Activated naive CD8-positive, alpha-beta T cell treated with anti-CD3 and anti-CD28 coated beads, Interleukin-2, amount 10 ng/mL, durations not matched to agents 7 days and 5 days (primary cell): Measurements from ENCODE around the gene INAVA. TPM values are rescaled to one million over a fixed set of nuclear protein-coding genes. Genes with fewer than 3 reads are reported as not detected.

Experiments
- ATAC-seq: fragments of 150-1000 bp; cut with Tn5 transposase; one replicate; pipeline ENCODE4 v1.10.0; 2021; ENCODE audit warnings: low read depth, moderate library complexity
- POLR2A ChIA-PET: fragments of 350-600 bp; sonication (Branson Sonifier 250); formaldehyde crosslinking; loops from one replicate; lab custom pipeline; 2021; ENCODE audit warnings: antibody characterized with exemption; lab: Charles Lee
- DNase-seq: peaks from one replicate; pipeline ENCODE4 v3.0.0; 2021
- H3K27ac Mint-ChIP-seq: one replicate; pipeline ENCODE4 v1.8.0; 2022; ENCODE audit warnings: mild to moderate bottlenecking, mixed read lengths
- H3K27me3 Mint-ChIP-seq: one replicate; pipeline ENCODE4 v1.8.0; 2022; ENCODE audit warnings: mild to moderate bottlenecking, moderate library complexity, mixed read lengths
- H3K36me3 Mint-ChIP-seq: one replicate; pipeline ENCODE4 v1.8.0; 2021; ENCODE audit warnings: mild to moderate bottlenecking, mixed read lengths
- H3K4me1 Mint-ChIP-seq: one replicate; pipeline ENCODE4 v1.8.0; 2021; ENCODE audit warnings: mixed read lengths
- H3K4me3 Mint-ChIP-seq: one replicate; pipeline ENCODE4 v1.8.0; 2022; ENCODE audit warnings: mild to moderate bottlenecking, moderate library complexity, mixed read lengths
- H3K9me3 Mint-ChIP-seq: one replicate; pipeline ENCODE4 v1.8.0; 2021; ENCODE audit warnings: mixed read lengths
- total RNA-seq, 2 experiments: library from RNA; stranded (reverse); gene quantifications; one replicate each; pipeline ENCODE4 v1.2.3, GENCODE V29; 2021

INAVA gene
- total RNA-seq: under 1 TPM; 0.14 to 0.25 TPM

GRCh38 chr1:200894712-200895442 lies at the start of gene INAVA:
INAVA (plus strand) TSS chr1:200894900; CDS start chr1:200898401, 3,501 bp downstream.
- ATAC-seq: no peak
- no peaks in the 10 kb centered on the region for H3K9me3 Mint-ChIP-seq
- peaks cover 4% of the 10 kb centered on the region for H3K36me3 Mint-ChIP-seq
- POLR2A ChIA-PET: no interaction called here
- H3K27ac Mint-ChIP-seq: no peak within 1 kb of the TSS
- H3K4me1 Mint-ChIP-seq: peaks cover 26% of the 10 kb centered on the region
- peaks cover 58% of the 10 kb centered on the region for H3K27me3 Mint-ChIP-seq
- DNase-seq: no peak
- no peak within 1 kb of the TSS for H3K4me3 Mint-ChIP-seq

GRCh38 chr1:200845360-200845759 lies 49.3 kb upstream of the INAVA start:
- H3K36me3 Mint-ChIP-seq: no peaks in the 10 kb centered on the region
- POLR2A ChIA-PET: no interaction called here
- no peak overlapping the region for H3K27ac Mint-ChIP-seq
- DNase-seq (no peak), ATAC-seq (no peak)
- H3K9me3 Mint-ChIP-seq: no peaks in the 10 kb centered on the region
- no peaks in the 10 kb centered on the region for H3K4me1 Mint-ChIP-seq
- no peak overlapping the region for H3K4me3 Mint-ChIP-seq
- H3K27me3 Mint-ChIP-seq: peaks cover 4% of the 10 kb centered on the region

- H3K36me3 Mint-ChIP-seq: no peaks in the 10 kb centered on the region
- POLR2A ChIA-PET: no interaction called here
- no peaks in the 10 kb centered on the region for H3K9me3 Mint-ChIP-seq
- DNase-seq (no peak), ATAC-seq (no peak)
- peaks cover 4% of the 10 kb centered on the region for H3K27me3 Mint-ChIP-seq
- H3K27ac Mint-ChIP-seq: no peak overlapping the region
- no peak overlapping the region for H3K4me3 Mint-ChIP-seq
- no peaks in the 10 kb centered on the region for H3K4me1 Mint-ChIP-seq
These were observed 48.3 kb upstream of the INAVA start for GRCh38 chr1:200846398-200846797.

GRCh38 chr1:200849430-200849829 lies 45.3 kb upstream of the INAVA start:
- Mint-ChIP-seq H3K27me3 (peaks cover 4% of the 10 kb centered on the region), H3K4me1 (no peaks in the 10 kb centered on the region), H3K9me3 (no peaks in the 10 kb centered on the region), H3K4me3 (no peak overlapping the region), H3K36me3 (no peaks in the 10 kb centered on the region), H3K27ac (no peak overlapping the region)
- no peak for DNase-seq
- ATAC-seq: no peak
- POLR2A ChIA-PET: no interaction called here

GRCh38 chr1:200850554-200850953 lies 44.1 kb upstream of the INAVA start:
- POLR2A ChIA-PET: interaction anchor here (0.6 kb wide), 1 partner anchor 89 kb away, joined by 5 read pairs; no protein-coding TSS in a partner anchor
- Mint-ChIP-seq H3K4me3 (no peak overlapping the region), H3K27ac (no peak overlapping the region), H3K9me3 (no peaks in the 10 kb centered on the region), H3K36me3 (no peaks in the 10 kb centered on the region), H3K4me1 (no peaks in the 10 kb centered on the region), H3K27me3 (peaks cover 4% of the 10 kb centered on the region)
- ATAC-seq (no peak), DNase-seq (no peak)

- H3K4me3 Mint-ChIP-seq: no peak overlapping the region
- peaks cover 2% of the 10 kb centered on the region for H3K36me3 Mint-ChIP-seq
- no peak for ATAC-seq
- POLR2A ChIA-PET: no interaction called here
- H3K27ac Mint-ChIP-seq: no peak overlapping the region
- H3K4me1 Mint-ChIP-seq: no peaks in the 10 kb centered on the region
- no peak for DNase-seq
- no peaks in the 10 kb centered on the region for H3K27me3 Mint-ChIP-seq
- H3K9me3 Mint-ChIP-seq: no peaks in the 10 kb centered on the region
These were observed 37.9 kb upstream of the INAVA start for GRCh38 chr1:200856716-200857357.

GRCh38 chr1:200857804-200858203 lies 36.9 kb upstream of the INAVA start:
- no peaks in the 10 kb centered on the region for H3K9me3 Mint-ChIP-seq
- H3K4me1 Mint-ChIP-seq: peaks cover 5% of the 10 kb centered on the region
- H3K4me3 Mint-ChIP-seq: no peak overlapping the region
- no peak for DNase-seq
- H3K27me3 Mint-ChIP-seq: no peaks in the 10 kb centered on the region
- ATAC-seq: no peak
- no peak overlapping the region for H3K27ac Mint-ChIP-seq
- peaks cover 2% of the 10 kb centered on the region for H3K36me3 Mint-ChIP-seq
- POLR2A ChIA-PET: no interaction called here

GRCh38 chr1:200861937-200862647 lies 32.6 kb upstream of the INAVA start:
- no peaks in the 10 kb centered on the region for H3K9me3 Mint-ChIP-seq
- H3K36me3 Mint-ChIP-seq: no peaks in the 10 kb centered on the region
- H3K27me3 Mint-ChIP-seq: no peaks in the 10 kb centered on the region
- POLR2A ChIA-PET: no interaction called here
- no peak overlapping the region for H3K27ac Mint-ChIP-seq
- no peak overlapping the region for H3K4me3 Mint-ChIP-seq
- no peak for ATAC-seq
- peaks cover 28% of the 10 kb centered on the region for H3K4me1 Mint-ChIP-seq
- no peak for DNase-seq

- no peaks in the 10 kb centered on the region for H3K9me3 Mint-ChIP-seq
- POLR2A ChIA-PET: no interaction called here
- no peak overlapping the region for H3K4me3 Mint-ChIP-seq
- DNase-seq: no peak
- H3K27ac Mint-ChIP-seq: no peak overlapping the region
- H3K27me3 Mint-ChIP-seq: no peaks in the 10 kb centered on the region
- ATAC-seq: no peak
- no peaks in the 10 kb centered on the region for H3K36me3 Mint-ChIP-seq
- H3K4me1 Mint-ChIP-seq: peaks cover 34% of the 10 kb centered on the region
These were observed 31.8 kb upstream of the INAVA start for GRCh38 chr1:200862713-200863415.

GRCh38 chr1:200866116-200866515 lies 28.6 kb upstream of the INAVA start:
- H3K4me3 Mint-ChIP-seq: peak overlapping the region; percentile 10
- POLR2A ChIA-PET: interaction anchor here (0.8 to 1.9 kb wide), 4 partner anchors 12 to 155 kb away, joined by 3 to 9 read pairs (median 3); no protein-coding TSS in a partner anchor
- no peaks in the 10 kb centered on the region for H3K9me3 Mint-ChIP-seq
- H3K27ac Mint-ChIP-seq: no peak overlapping the region
- peaks cover 34% of the 10 kb centered on the region for H3K4me1 Mint-ChIP-seq
- ATAC-seq: no peak
- no peaks in the 10 kb centered on the region for H3K36me3 Mint-ChIP-seq
- H3K27me3 Mint-ChIP-seq: peaks cover 5% of the 10 kb centered on the region
- no peak for DNase-seq

GRCh38 chr1:200866521-200866920 lies 28.2 kb upstream of the INAVA start:
- Mint-ChIP-seq H3K4me1 (peaks cover 34% of the 10 kb centered on the region), H3K27me3 (peaks cover 8% of the 10 kb centered on the region), H3K4me3 (peak overlapping the region; percentile 10), H3K9me3 (no peaks in the 10 kb centered on the region), H3K36me3 (no peaks in the 10 kb centered on the region), H3K27ac (no peak overlapping the region)
- POLR2A ChIA-PET: interaction anchor here (0.8 to 1.9 kb wide), 4 partner anchors 12 to 154 kb away, joined by 3 to 9 read pairs (median 3); no protein-coding TSS in a partner anchor
- DNase-seq: no peak
- peak; percentile 98 for ATAC-seq

GRCh38 chr1:200867018-200867811 lies 27.5 kb upstream of the INAVA start:
- POLR2A ChIA-PET: interaction anchor here (0.8 to 1.9 kb wide), 4 partner anchors 11 to 154 kb away, joined by 3 to 9 read pairs (median 4); no protein-coding TSS in a partner anchor
- Mint-ChIP-seq H3K27me3 (peaks cover 15% of the 10 kb centered on the region), H3K27ac (no peak overlapping the region), H3K4me3 (no peak overlapping the region), H3K36me3 (no peaks in the 10 kb centered on the region), H3K4me1 (peaks cover 31% of the 10 kb centered on the region), H3K9me3 (no peaks in the 10 kb centered on the region)
- ATAC-seq (no peak), DNase-seq (no peak)
